Measurements from ENCODE around the gene PSMB7.

The PSMB7 gene

GRCh38 chr9:124390794-124391658 lies 24.2 kb downstream of the PSMB7 start:
- TF ChIP-seq RAD21 (IDR thresholded peaks at IDR 0.05; ENCODE audit: low read depth): no peak
- no peak for TF ChIP-seq TAF1 (IDR thresholded peaks at IDR 0.05; ENCODE audit: low read depth)
- TF ChIP-seq CREB1 (IDR thresholded peaks at IDR 0.05; ENCODE audit: low read depth): no peak
- no peak for TF ChIP-seq EGR1 (IDR thresholded peaks at IDR 0.05)
- TF ChIP-seq TEAD4 (IDR thresholded peaks at IDR 0.05): no peak
- TF ChIP-seq REST (IDR thresholded peaks at IDR 0.05; ENCODE audit: low read depth): no peak
- no peak for TF ChIP-seq TCF12 (IDR thresholded peaks at IDR 0.05; ENCODE audit: low read depth)
- no peak for TF ChIP-seq CEBPB (IDR thresholded peaks at IDR 0.05)

- TF ChIP-seq REST (IDR thresholded peaks at IDR 0.05; ENCODE audit: low read depth): no peak
- no peak for TF ChIP-seq YY1 (IDR thresholded peaks at IDR 0.05; ENCODE audit: low read depth)
- TF ChIP-seq USF1 (IDR thresholded peaks at IDR 0.05): no peak
Observed at GRCh38 chr9:124389146-124389939, 25.9 kb downstream of the PSMB7 start.

GRCh38 chr9:124388275-124389048 lies 26.8 kb downstream of the PSMB7 start:
- TF ChIP-seq CREB1 (IDR thresholded peaks at IDR 0.05; ENCODE audit: low read depth) (no peak), MAX (IDR thresholded peaks at IDR 0.05) (no peak), TEAD4 (IDR thresholded peaks at IDR 0.05) (no peak), RAD21 (IDR thresholded peaks at IDR 0.05; ENCODE audit: low read depth) (no peak), FOXM1 (IDR thresholded peaks at IDR 0.05; ENCODE audit: borderline replicate concordance, low read depth) (no peak), ZBTB7A (IDR thresholded peaks at IDR 0.05; ENCODE audit: low read depth) (no peak), TAF1 (IDR thresholded peaks at IDR 0.05; ENCODE audit: low read depth) (no peak), REST (IDR thresholded peaks at IDR 0.05; ENCODE audit: low read depth) (no peak), EP300 (IDR thresholded peaks at IDR 0.05; ENCODE audit: borderline replicate concordance) (no peak), NFIC (IDR thresholded peaks at IDR 0.05) (no peak), EGR1 (IDR thresholded peaks at IDR 0.05) (no peak), USF1 (IDR thresholded peaks at IDR 0.05) (no peak), TCF12 (IDR thresholded peaks at IDR 0.05; ENCODE audit: low read depth) (no peak), YY1 (IDR thresholded peaks at IDR 0.05; ENCODE audit: low read depth) (no peak), CEBPB (IDR thresholded peaks at IDR 0.05) (no peak)

GRCh38 chr9:124386201-124386600 lies 29.0 kb downstream of the PSMB7 start:
- TF ChIP-seq MAX (IDR thresholded peaks at IDR 0.05) (no peak), FOXM1 (IDR thresholded peaks at IDR 0.05; ENCODE audit: borderline replicate concordance, low read depth) (no peak), TCF12 (IDR thresholded peaks at IDR 0.05; ENCODE audit: low read depth) (no peak), EP300 (IDR thresholded peaks at IDR 0.05; ENCODE audit: borderline replicate concordance) (no peak), RAD21 (IDR thresholded peaks at IDR 0.05; ENCODE audit: low read depth) (no peak)
